ENCODE results near the gene NR2C1. TPM values are rescaled to one million over a fixed set of nuclear protein-coding genes. Genes with fewer than 3 reads are reported as not detected.

NR2C1 gene
- total RNA-seq (ENCODE audit: low replicate concordance), result 84.2 and 187 TPM in 2 replicates

DNA sequence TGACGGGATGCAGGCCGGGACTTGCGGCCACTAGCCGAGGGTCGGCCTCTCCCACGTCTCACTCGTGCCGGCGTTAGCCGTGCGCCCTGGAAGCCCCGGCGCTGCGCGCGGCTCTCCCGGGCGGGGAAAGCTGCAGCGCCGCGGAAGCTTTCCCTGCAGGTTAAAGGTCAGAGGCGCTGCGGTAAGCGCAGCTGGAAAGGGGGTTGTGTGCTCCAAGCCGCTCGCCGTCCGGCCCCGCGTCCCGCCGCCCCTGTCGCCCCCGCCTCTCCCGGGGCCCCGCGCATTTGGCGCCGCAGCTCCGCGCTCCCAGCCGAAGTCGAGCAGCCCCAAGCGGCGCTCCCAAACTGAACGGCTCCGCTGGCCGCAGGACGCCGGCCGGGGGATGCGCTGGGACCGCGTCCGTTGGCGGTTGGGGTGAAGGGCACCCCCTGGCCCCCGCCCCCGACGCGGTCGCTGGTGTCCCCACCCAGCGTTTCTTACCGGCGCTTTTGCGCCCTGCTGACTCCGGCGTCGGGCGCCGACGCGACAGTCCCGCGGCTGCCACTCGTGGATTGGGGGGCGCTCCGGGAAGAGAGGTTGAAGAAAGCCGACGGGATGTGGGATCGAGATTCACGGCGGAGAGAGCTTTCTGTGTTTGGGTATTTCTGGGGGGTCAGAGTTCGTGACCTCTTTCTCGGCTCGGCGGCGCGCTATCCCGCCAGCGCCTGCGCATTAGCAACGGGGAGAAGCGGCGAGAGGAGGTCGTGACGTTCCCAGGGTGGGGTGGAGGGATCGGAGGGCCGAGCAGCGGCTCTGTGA, at the start of gene NR2C1:
Gene NR2C1, minus strand, starts transcription at position 719 of the 798 bp plus-strand sequence. CDS start 6,234 bp downstream, outside the sequence.
- peak within 1 kb of the TSS; percentile 91 for H3K27ac ChIP-seq
- TF ChIP-seq, protein P1, sequence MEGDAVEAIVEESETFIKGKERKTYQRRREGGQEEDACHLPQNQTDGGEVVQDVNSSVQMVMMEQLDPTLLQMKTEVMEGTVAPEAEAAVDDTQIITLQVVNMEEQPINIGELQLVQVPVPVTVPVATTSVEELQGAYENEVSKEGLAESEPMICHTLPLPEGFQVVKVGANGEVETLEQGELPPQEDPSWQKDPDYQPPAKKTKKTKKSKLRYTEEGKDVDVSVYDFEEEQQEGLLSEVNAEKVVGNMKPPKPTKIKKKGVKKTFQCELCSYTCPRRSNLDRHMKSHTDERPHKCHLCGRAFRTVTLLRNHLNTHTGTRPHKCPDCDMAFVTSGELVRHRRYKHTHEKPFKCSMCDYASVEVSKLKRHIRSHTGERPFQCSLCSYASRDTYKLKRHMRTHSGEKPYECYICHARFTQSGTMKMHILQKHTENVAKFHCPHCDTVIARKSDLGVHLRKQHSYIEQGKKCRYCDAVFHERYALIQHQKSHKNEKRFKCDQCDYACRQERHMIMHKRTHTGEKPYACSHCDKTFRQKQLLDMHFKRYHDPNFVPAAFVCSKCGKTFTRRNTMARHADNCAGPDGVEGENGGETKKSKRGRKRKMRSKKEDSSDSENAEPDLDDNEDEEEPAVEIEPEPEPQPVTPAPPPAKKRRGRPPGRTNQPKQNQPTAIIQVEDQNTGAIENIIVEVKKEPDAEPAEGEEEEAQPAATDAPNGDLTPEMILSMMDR (IDR thresholded peaks at IDR 0.05), result no peak
- no peak for TF ChIP-seq EZH2 (IDR thresholded peaks at IDR 0.05)
- TF ChIP-seq EZH2phosphoT487 (IDR thresholded peaks at IDR 0.05), result no peak
- H3K27ac Mint-ChIP-seq, result peak within 1 kb of the TSS; percentile 97
- H3K27me3 ChIP-seq, result no peaks in the 10 kb centered on the region
- H3F3A ChIP-seq (ENCODE audit: low read depth), result peaks cover 16% of the 10 kb centered on the region
- peaks cover 6% of the 10 kb centered on the region for H3K4me1 ChIP-seq
- peaks cover 48% of the 10 kb centered on the region for H3K79me2 ChIP-seq (ENCODE audit: low read depth)
- peak within 1 kb of the TSS; percentile 74 for H3K4me3 ChIP-seq
- peak; percentile 98 for DNase-seq (ENCODE audit: low spot score)
- H2AFZ ChIP-seq (replicated peaks), result peak within 1 kb of the TSS; percentile 83
- no peaks in the 10 kb centered on the region for H3K9me3 Mint-ChIP-seq
- H3K27me3 Mint-ChIP-seq (ENCODE audit: insufficient read depth, low read depth), result peaks cover 3% of the 10 kb centered on the region
- H3K4me2 ChIP-seq, result peak within 1 kb of the TSS; percentile 95
- no peaks in the 10 kb centered on the region for H3K9me3 ChIP-seq (ENCODE audit: low read depth)
- peak within 1 kb of the TSS; percentile 72 for H3K9ac ChIP-seq
- peaks cover 17% of the 10 kb centered on the region for H3K4me1 Mint-ChIP-seq
- peaks cover 11% of the 10 kb centered on the region for H3K36me3 Mint-ChIP-seq
- H3K4me3 Mint-ChIP-seq, result peak within 1 kb of the TSS; percentile 97
- peaks cover 37% of the 10 kb centered on the region for H4K20me1 ChIP-seq (ENCODE audit: low read depth)
- no peaks in the 10 kb centered on the region for H3K36me3 ChIP-seq

DNA sequence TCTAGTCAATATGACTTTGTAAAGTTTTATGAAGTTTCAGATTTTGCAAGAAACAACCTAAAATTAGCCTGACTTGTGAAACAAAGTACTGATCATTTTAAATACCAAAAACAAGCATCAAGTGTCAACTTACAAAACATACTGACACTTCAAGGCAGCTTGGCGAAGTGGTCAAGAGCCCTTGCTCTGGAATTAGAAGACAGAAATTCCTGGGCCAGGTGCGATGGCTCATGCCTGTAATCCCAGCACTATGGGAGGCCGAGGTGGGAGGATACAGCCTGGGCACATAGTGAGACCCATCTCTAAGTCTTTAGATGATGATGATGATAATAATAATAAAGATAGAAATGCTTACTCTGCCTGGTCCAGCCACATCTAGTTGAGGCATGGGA, 45.4 kb upstream of the NR2C1 start:
- Histone ChIP-seq H3K27me3 (no peaks in the 10 kb centered on the region), H3K36me3 (peaks cover 3% of the 10 kb centered on the region), H3K4me3 (no peak overlapping the region), H3K79me2 (ENCODE audit: low read depth) (no peaks in the 10 kb centered on the region), H3K27ac (no peak overlapping the region), H2AFZ (replicated peaks) (no peak overlapping the region), H3K4me1 (peaks cover 6% of the 10 kb centered on the region), H3F3A (ENCODE audit: low read depth) (no peaks in the 10 kb centered on the region), H3K4me2 (no peak overlapping the region), H4K20me1 (ENCODE audit: low read depth) (no peaks in the 10 kb centered on the region), H3K9ac (no peak overlapping the region), H3K9me3 (ENCODE audit: low read depth) (no peaks in the 10 kb centered on the region)
- Mint-ChIP-seq H3K4me1 (peaks cover 4% of the 10 kb centered on the region), H3K4me3 (no peak overlapping the region), H3K9me3 (no peaks in the 10 kb centered on the region), H3K36me3 (peaks cover 9% of the 10 kb centered on the region), H3K27ac (no peak overlapping the region), H3K27me3 (ENCODE audit: insufficient read depth, low read depth) (peaks cover 2% of the 10 kb centered on the region)
- DNase-seq (ENCODE audit: low spot score), result no peak
- TF ChIP-seq EZH2phosphoT487 (IDR thresholded peaks at IDR 0.05), result no peak
- no peak for TF ChIP-seq EZH2 (IDR thresholded peaks at IDR 0.05)
- TF ChIP-seq, protein P1 (IDR thresholded peaks at IDR 0.05), result no peak

DNA sequence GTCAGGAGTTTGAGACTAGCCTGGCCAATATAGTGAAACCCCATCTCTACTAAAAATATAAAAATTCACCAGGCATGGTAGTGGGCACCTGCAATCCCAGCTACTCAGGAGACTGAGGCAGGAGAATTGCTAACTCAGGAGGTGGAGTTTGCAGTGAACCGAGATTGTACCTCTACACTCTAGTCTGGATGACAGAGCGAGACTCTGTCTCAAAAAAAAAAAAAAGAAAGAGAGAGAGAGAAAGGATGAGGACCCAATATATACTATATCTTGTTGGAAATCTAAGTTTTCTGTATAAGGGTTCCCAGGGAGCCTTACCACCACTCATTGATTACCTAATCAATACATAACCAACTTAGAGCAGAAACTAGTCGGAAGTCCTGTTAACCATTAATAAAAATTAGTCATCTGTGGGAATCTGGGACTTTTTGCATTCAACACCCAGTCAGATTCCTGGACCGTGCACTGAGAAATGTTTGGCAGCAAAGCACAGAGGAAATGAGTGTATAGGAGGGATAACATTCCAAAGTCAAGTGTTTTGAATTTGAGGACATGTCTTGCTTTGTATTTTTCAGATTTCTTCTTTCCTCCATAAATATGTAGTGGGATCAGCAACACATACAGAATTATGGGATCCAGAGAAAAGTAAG, 44.8 kb upstream of the NR2C1 start:
- peaks cover 2% of the 10 kb centered on the region for H3K27me3 Mint-ChIP-seq (ENCODE audit: insufficient read depth, low read depth)
- peaks cover 3% of the 10 kb centered on the region for H3K36me3 ChIP-seq
- H3K4me3 Mint-ChIP-seq, result no peak overlapping the region
- no peak overlapping the region for H3K4me2 ChIP-seq
- peaks cover 12% of the 10 kb centered on the region for H3K36me3 Mint-ChIP-seq
- no peak overlapping the region for H3K27ac ChIP-seq
- H3K9ac ChIP-seq, result no peak overlapping the region
- no peaks in the 10 kb centered on the region for H3K27me3 ChIP-seq
- no peak overlapping the region for H2AFZ ChIP-seq (replicated peaks)
- H3K4me1 Mint-ChIP-seq, result peaks cover 4% of the 10 kb centered on the region
- peaks cover 6% of the 10 kb centered on the region for H3K4me1 ChIP-seq
- no peak overlapping the region for H3K4me3 ChIP-seq
- H3K79me2 ChIP-seq (ENCODE audit: low read depth), result no peaks in the 10 kb centered on the region
- TF ChIP-seq, protein P1 (IDR thresholded peaks at IDR 0.05), result no peak
- TF ChIP-seq EZH2 (IDR thresholded peaks at IDR 0.05) (no peak), EZH2phosphoT487 (IDR thresholded peaks at IDR 0.05) (no peak)
- H3K9me3 Mint-ChIP-seq, result no peaks in the 10 kb centered on the region
- H3K9me3 ChIP-seq (ENCODE audit: low read depth), result no peaks in the 10 kb centered on the region
- no peak overlapping the region for H3K27ac Mint-ChIP-seq
- H4K20me1 ChIP-seq (ENCODE audit: low read depth), result no peaks in the 10 kb centered on the region
- no peak for DNase-seq (ENCODE audit: low spot score)
- no peaks in the 10 kb centered on the region for H3F3A ChIP-seq (ENCODE audit: low read depth)

All from neural progenitor cell (in vitro differentiated cells).